ENCODE data around the gene RSPRY1. TPM values are rescaled to one million over a fixed set of nuclear protein-coding genes. Genes with fewer than 3 reads are reported as not detected.
"Not testable (repeated sequence)": the region's sequence is repeated elsewhere in the genome, so short reads cannot be mapped to it uniquely, and the experiment has no call there.

RSPRY1 gene
- total and polyA plus RNA-seq, 2 experiments from 2014 or later, result 39.1 to 42.7 TPM

DNA sequence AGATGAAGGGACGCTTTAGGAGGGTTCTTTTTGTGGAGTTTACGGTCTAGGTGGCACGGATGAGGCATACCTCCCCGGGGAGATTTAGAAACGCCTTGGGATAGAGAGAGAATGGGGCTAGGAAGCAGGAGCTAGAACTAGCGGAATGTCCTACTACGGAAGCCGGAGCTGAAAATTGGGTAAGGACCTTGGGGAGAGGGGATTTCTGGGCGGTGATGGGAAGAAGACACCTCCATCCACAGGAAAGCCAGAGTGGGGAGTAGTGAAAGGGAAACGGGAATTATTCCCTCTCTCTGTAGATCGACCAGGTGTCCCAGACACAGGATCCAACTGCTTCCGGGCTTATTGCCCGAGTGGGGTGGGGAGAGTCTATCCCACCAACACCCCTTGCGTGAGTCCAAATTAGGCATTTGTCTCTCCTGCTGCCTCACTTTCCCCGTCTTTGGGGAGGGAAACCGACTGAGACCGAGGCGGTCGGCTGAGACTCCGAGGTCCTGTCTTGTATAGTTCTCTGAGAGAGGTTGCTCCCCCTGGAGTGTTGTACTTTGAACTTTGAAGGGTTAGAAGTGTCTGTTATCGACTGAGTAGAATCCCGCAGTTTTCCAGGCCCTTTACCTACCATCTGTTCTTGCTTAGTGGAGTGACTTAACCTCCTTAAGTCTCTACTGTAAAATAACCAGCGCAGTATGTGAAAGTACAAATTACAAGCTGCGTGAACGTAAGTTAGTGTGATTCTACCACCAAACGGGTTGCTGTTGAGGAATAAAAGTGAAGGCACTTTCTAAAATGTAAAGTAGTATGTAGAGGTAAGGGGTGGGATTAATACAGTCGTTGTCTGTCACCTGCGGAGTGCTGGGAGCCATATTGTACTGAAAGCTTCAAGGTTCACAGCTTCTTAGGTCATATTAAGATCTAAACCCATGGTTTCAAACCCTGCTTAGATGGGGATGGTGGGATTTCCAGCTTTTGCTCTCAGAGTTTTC lies 1.0 kb downstream of the RSPRY1 start:
- H2AFZ ChIP-seq, result peak overlapping the region; percentile 73
- H3K4me1 ChIP-seq (ENCODE audit: insufficient read depth), result peaks cover 40% of the 10 kb centered on the region
- H3F3A ChIP-seq (ENCODE audit: insufficient read depth), result peaks cover 40% of the 10 kb centered on the region
- H3K4me2 ChIP-seq (ENCODE audit: unreplicated experiment), result peak overlapping the region; percentile 91
- peak overlapping the region; percentile 88 for H3K27ac ChIP-seq
- no peaks in the 10 kb centered on the region for H3K36me3 ChIP-seq (ENCODE audit: low read depth)
- TF ChIP-seq EZH2 (IDR thresholded peaks at IDR 0.05; ENCODE audit: insufficient read depth, poor library complexity, severe bottlenecking) (no peak), EZH2phosphoT487 (IDR thresholded peaks at IDR 0.05; ENCODE audit: insufficient read depth, low read depth) (no peak)
- peak overlapping the region; percentile 95 for H3K9ac ChIP-seq
- H3K27me3 ChIP-seq (replicated peaks; ENCODE audit: insufficient read depth), result no peaks in the 10 kb centered on the region
- H3K4me3 ChIP-seq, result peak overlapping the region; percentile 91
- H3K9me3 ChIP-seq (ENCODE audit: low read depth), result no peaks in the 10 kb centered on the region
- in situ Hi-C loops (cut with MboI), result no loop called here
- no peaks in the 10 kb centered on the region for H3K9me2 ChIP-seq (ENCODE audit: insufficient read depth)
- H3K79me2 ChIP-seq (ENCODE audit: insufficient read depth), result peaks cover 95% of the 10 kb centered on the region
- peak; percentile 74 for DNase-seq
- 1 to 2% methylated on average over 28 of the region's 28 CpGs for WGBS, 2 experiments (ENCODE audit: low coverage in 1 of 2, low lambda C conversion rate in 2 of 2, missing lambda C conversion rate in 2 of 2)
- H4K20me1 ChIP-seq (ENCODE audit: insufficient read depth), result no peaks in the 10 kb centered on the region

DNA sequence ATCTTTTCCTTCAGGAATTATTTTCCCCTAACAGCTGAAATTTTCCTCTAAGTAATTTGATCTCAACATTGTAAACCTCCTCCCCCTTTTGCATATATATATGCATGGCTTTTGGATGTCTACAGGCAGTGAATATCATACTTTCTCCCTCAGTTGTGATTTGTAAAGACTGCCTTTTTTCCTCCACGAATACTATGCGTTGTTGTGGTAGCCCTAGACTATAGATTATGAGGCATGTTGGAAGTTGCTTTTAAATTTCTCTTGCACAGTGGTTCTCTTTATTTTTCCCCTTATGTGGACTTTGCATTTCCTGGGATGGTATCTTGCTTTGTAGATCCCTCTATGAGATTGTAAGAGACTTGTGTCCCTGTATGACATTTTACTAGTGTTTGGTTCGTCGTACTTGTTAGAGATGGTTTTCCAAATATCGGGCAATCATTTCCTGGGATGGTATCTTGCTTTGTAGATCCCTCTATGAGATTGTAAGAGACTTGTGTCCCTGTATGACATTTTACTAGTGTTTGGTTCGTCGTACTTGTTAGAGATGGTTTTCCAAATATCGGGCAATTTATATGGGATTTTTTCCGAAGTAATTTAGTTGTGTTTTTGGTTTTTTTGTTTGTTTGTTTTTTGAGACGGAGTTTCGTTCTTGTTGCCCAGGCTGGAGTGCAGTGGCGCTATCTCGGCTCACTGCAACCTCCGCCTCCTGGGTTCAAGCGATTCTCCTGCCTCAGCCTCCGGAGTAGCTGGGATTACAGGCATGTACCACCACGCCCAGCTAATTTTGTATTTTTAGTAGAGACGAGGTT lies 2.0 kb downstream of the RSPRY1 start:
- H3K9me3 ChIP-seq (ENCODE audit: low read depth); H3K27me3 ChIP-seq (replicated peaks; ENCODE audit: insufficient read depth); H3K9me2 ChIP-seq (ENCODE audit: insufficient read depth); H3K36me3 ChIP-seq (ENCODE audit: low read depth); in situ Hi-C loops (cut with MboI); H4K20me1 ChIP-seq (ENCODE audit: insufficient read depth): not testable (repeated sequence)
- H3K79me2 ChIP-seq (ENCODE audit: insufficient read depth), result peaks cover 95% of the 10 kb centered on the region
- peak overlapping the region; percentile 95 for H3K9ac ChIP-seq
- peak overlapping the region; percentile 88 for H3K27ac ChIP-seq
- 73 to 75% methylated on average over 18 of the region's 18 CpGs for WGBS, 2 experiments (ENCODE audit: low coverage in 1 of 2, low lambda C conversion rate in 2 of 2, missing lambda C conversion rate in 2 of 2)
- H3K4me2 ChIP-seq (ENCODE audit: unreplicated experiment), result peak overlapping the region; percentile 91
- peak; percentile 33 for DNase-seq
- H3K4me1 ChIP-seq (ENCODE audit: insufficient read depth), result peaks cover 49% of the 10 kb centered on the region
- peak overlapping the region; percentile 91 for H3K4me3 ChIP-seq
- peaks cover 50% of the 10 kb centered on the region for H3F3A ChIP-seq (ENCODE audit: insufficient read depth)
- H2AFZ ChIP-seq, result peak overlapping the region; percentile 73

GRCh38 chr16:57188711-57189002 lies 2.5 kb downstream of the RSPRY1 start:
- no peaks in the 10 kb centered on the region for H3K9me3 ChIP-seq (ENCODE audit: low read depth)
- H3K36me3 ChIP-seq (ENCODE audit: low read depth), result no peaks in the 10 kb centered on the region
- peak overlapping the region; percentile 95; the same call in 1 of the 2 replicates for H3K9ac ChIP-seq
- no peaks in the 10 kb centered on the region for H3K27me3 ChIP-seq (replicated peaks; ENCODE audit: insufficient read depth)
- no peak overlapping the region for H2AFZ ChIP-seq
- peaks cover 55% of the 10 kb centered on the region for H3F3A ChIP-seq (ENCODE audit: insufficient read depth)
- H3K4me2 ChIP-seq (ENCODE audit: unreplicated experiment), result peak overlapping the region; percentile 91
- H3K9me2 ChIP-seq (ENCODE audit: insufficient read depth), result no peaks in the 10 kb centered on the region
- H3K27ac ChIP-seq, result peak overlapping the region; percentile 88; the same call in 1 of the 2 replicates
- peaks cover 95% of the 10 kb centered on the region for H3K79me2 ChIP-seq (ENCODE audit: insufficient read depth)
- TF ChIP-seq EZH2phosphoT487 (IDR thresholded peaks at IDR 0.05; ENCODE audit: insufficient read depth, low read depth), result no peak
- H3K4me3 ChIP-seq, result peak overlapping the region; percentile 91; the same call in 1 of the 2 replicates
- peaks cover 55% of the 10 kb centered on the region for H3K4me1 ChIP-seq (ENCODE audit: insufficient read depth)
- H4K20me1 ChIP-seq (ENCODE audit: insufficient read depth), result no peaks in the 10 kb centered on the region
- WGBS, 2 experiments (ENCODE audit: low coverage in 1 of 2, low lambda C conversion rate in 2 of 2, missing lambda C conversion rate in 2 of 2), result 92% methylated on average over 9 of the region's 9 CpGs
- in situ Hi-C loops (cut with MboI), result no loop called here
- DNase-seq, result no peak

- H3K27me3 ChIP-seq (replicated peaks; ENCODE audit: insufficient read depth); H2AFZ ChIP-seq; H4K20me1 ChIP-seq (ENCODE audit: insufficient read depth); H3K9ac ChIP-seq; H3K9me3 ChIP-seq (ENCODE audit: low read depth); in situ Hi-C loops (cut with MboI); H3K4me2 ChIP-seq (ENCODE audit: unreplicated experiment); H3K36me3 ChIP-seq (ENCODE audit: low read depth); DNase-seq; H3K4me3 ChIP-seq; H3K9me2 ChIP-seq (ENCODE audit: insufficient read depth): not testable (repeated sequence)
- WGBS, 2 experiments (ENCODE audit: low coverage in 1 of 2, low lambda C conversion rate in 2 of 2, missing lambda C conversion rate in 2 of 2), result 97 to 99% methylated on average over 3 to 4 of the region's 4 CpGs
- Histone ChIP-seq H3F3A (ENCODE audit: insufficient read depth) (peaks cover 64% of the 10 kb centered on the region), H3K79me2 (ENCODE audit: insufficient read depth) (peaks cover 90% of the 10 kb centered on the region), H3K27ac (peak overlapping the region; percentile 88), H3K4me1 (ENCODE audit: insufficient read depth) (peaks cover 61% of the 10 kb centered on the region)
These were observed 3.4 kb downstream of the RSPRY1 start for GRCh38 chr16:57189527-57189926.

All from GM23248 (cell line).